Spleen (tissue), 11 donors: Measurements from ENCODE around the gene IQCE. TPM values are rescaled to one million over a fixed set of nuclear protein-coding genes. Genes with fewer than 3 reads are reported as not detected.
"Not testable (repeated sequence)": the region's sequence is repeated elsewhere in the genome, so short reads cannot be mapped to it uniquely, and the experiment has no call there.

Source experiments
- DNase-seq: peaks from one replicate; pipeline ENCODE4 v3.0.0-alpha.2; 2020
- H3K27ac ChIP-seq, 8 donors: fragments of 200-600 bp; sonication (generic) in 7 of 8; 1 replicate in 4 of 8; 2 replicates in 4 of 8; pipeline versions ENCODE4 v1.5.0 to v1.8.0; 2016 to 2021; ENCODE audit warnings: inconsistent platforms in 4 of 8, mild to moderate bottlenecking in 4 of 8, moderate library complexity in 1 of 8
- H3K27me3 ChIP-seq, 7 donors: fragments of 200-600 bp; sonication (generic) in 6 of 7; replicated peaks in 1 of 7; 1 replicate in 4 of 7; 2 replicates in 3 of 7; pipeline versions ENCODE4 v1.5.0 to v1.8.0; 2016 to 2021; ENCODE audit warnings: inconsistent platforms in 3 of 7, mild to moderate bottlenecking in 1 of 7
- H3K36me3 ChIP-seq, 6 donors: fragments of 200-600 bp; sonication (generic) in 5 of 6; 1 replicate in 4 of 6; 2 replicates in 2 of 6; pipeline versions ENCODE4 v1.5.0 to v1.8.0; 2016 to 2021; ENCODE audit warnings: inconsistent platforms in 2 of 6
- H3K4me1 ChIP-seq, 6 donors: fragments of 200-600 bp; sonication (generic) in 5 of 6; 1 replicate in 3 of 6; 2 replicates in 3 of 6; pipeline versions ENCODE4 v1.5.0 to v1.8.0; 2016 to 2021; ENCODE audit warnings: inconsistent platforms in 3 of 6
- H3K4me3 ChIP-seq, 8 donors: fragments of 200-600 bp; sonication (generic) in 7 of 8; 1 replicate in 4 of 8; 2 replicates in 4 of 8; pipeline versions ENCODE4 v1.5.0 to v1.8.0; 2016 to 2021; ENCODE audit warnings: inconsistent platforms in 4 of 8, mild to moderate bottlenecking in 4 of 8, moderate library complexity in 2 of 8
- H3K9me3 ChIP-seq, 8 donors: fragments of 200-600 bp; sonication (generic) in 7 of 8; 1 replicate in 4 of 8; 2 replicates in 4 of 8; pipeline versions ENCODE4 v1.5.0 to v1.8.0; 2016 to 2021; ENCODE audit warnings: inconsistent platforms in 4 of 8
- POLR2A ChIP-seq, 3 donors: fragments of 450-650 bp; IDR thresholded peaks; one replicate each; pipeline ENCODE4 v1.5.1; 2017; ENCODE audit warnings: antibody characterized with exemption in 3 of 3, mild to moderate bottlenecking in 1 of 3
- POLR2AphosphoS5 ChIP-seq, 3 donors: sonication (generic); formaldehyde crosslinking; IDR thresholded peaks; one replicate each; pipeline ENCODE4 v1.5.1; 2017; ENCODE audit warnings: antibody characterized with exemption in 3 of 3
- WGBS, 5 donors: extraction: QIAGEN DNeasy Blood & Tissue Kit in 3 of 5; methylation state at CpG; one replicate each; pipeline versions ENCODE4 v1.1.5 to v1.1.7; 2013 to 2018; 5-methylcytosine and 5-hydroxymethylcytosine counted together
- intact Hi-C: fragments of 100-400 bp; cut with DNase I; formaldehyde crosslinking; loops from one replicate; pipeline ENCODE4 v1.15.0; 2023; ENCODE audit warnings: low total_unique reads
- polyA plus RNA-seq, 3 donors: library from polyadenylated mRNA; stranded (reverse); fragments of 200-250 nt; gene quantifications; one replicate each; pipeline ENCODE4 v1.2.1, GENCODE V29; 2013
- total RNA-seq, 7 donors: library from RNA; depleted of rRNA in 3 of 7; stranded (reverse); fragments of >200 nt in 3 of 7; fragmentation: NEBNext Ultra II Directional in 4 of 7; extraction: Animal tissue kit (Norgen Biotek cat#: 25700) in 4 of 7; gene quantifications; one replicate each; pipeline versions ENCODE4 v1.1.0 to v1.2.1, GENCODE V29; 2016 to 2021
- TF ChIP-seq, protein P1 (sequence below), 11 experiments: fragments of 200-600 bp in 7 of 11; fragments of 450-650 bp in 4 of 11; sonication (generic) in 4 of 11; IDR thresholded peaks in 8 of 11; conservative IDR thresholded peaks in 3 of 11; 1 replicate in 7 of 11; 2 replicates in 4 of 11; pipeline versions ENCODE4 v1.4.0 to v1.8.0; 2016 to 2021; ENCODE audit warnings: antibody characterized with exemption in 11 of 11, inconsistent platforms in 4 of 11, mild to moderate bottlenecking in 1 of 11
- donor health status: healthy with polysubstance abuse.
- donor health status: DM: no; HTN: no; CAD: no; lungs with moderate emphysema.
- donor health status: DM: no; HTN: no; CAD: no.
- donor health status: Bipolar disorder and iron deficiency.
- donor health status: healthy.
- donor health status: DM: no; HTN: no; CAD: no.
- donor health status: DM: yes; HTN: yes; CAD: no.

Gene IQCE
- total and polyA plus RNA-seq, 10 donors = 1.2 to 17.1 (median 11.4) TPM

DNA sequence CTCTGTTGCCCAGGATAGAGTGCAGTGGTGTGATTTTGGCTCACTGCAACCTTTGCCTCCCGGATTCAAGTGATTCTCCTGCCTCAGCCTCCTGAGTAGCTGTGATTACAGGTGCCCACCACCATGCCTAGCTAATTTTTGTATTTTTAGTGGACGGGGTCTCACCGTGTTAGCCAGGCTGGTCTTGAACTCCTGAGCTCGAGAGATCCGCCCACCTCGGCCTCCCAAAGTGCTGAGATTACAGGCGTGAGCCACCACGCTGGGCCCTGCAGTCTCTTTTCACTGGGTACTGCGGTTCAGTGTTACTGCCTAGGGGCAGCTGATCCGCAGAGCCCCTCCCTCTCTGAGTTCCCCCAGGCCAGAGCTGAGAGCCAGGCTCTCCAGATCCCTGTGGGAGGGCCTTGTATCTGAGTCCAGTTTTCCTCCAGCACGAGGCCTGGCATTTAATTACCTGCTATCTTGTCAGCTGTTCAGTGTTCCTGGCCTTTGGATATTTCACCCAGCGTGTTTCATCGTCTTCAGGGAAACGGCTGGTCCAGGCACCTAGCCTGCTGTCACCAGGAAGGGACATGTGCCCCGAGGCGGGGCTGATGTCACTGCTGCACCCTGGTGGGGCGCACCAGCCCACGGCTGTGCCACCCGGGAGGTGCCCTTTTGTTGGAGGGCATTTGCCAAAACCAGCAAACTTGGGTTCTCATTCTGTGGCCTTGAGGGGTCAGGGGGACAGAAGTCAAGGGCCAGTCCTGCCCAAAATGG is 22.7 kb upstream of the IQCE start:
- H3K4me3 ChIP-seq, H3K27me3 ChIP-seq, intact Hi-C loops, H3K27ac ChIP-seq, H3K9me3 ChIP-seq: not testable (repeated sequence)
- WGBS, 5 donors = 73 to 90% (median 85%) methylated on average over 9 to 19 of the region's 19 CpGs; no CpG with 5 or more reads in 1 of the 5 donors
- TF ChIP-seq POLR2AphosphoS5 (IDR thresholded peaks at IDR 0.05) = peak in 1 of 3 donors; percentile 49
- DNase-seq = peak; percentile 62
- H3K36me3 ChIP-seq = peaks cover 0 to 41% (median 31%) of the 10 kb centered on the region in 6 donors
- peaks cover under 1 to 12% (median 5%) of the 10 kb centered on the region in 6 donors for H3K4me1 ChIP-seq

DNA sequence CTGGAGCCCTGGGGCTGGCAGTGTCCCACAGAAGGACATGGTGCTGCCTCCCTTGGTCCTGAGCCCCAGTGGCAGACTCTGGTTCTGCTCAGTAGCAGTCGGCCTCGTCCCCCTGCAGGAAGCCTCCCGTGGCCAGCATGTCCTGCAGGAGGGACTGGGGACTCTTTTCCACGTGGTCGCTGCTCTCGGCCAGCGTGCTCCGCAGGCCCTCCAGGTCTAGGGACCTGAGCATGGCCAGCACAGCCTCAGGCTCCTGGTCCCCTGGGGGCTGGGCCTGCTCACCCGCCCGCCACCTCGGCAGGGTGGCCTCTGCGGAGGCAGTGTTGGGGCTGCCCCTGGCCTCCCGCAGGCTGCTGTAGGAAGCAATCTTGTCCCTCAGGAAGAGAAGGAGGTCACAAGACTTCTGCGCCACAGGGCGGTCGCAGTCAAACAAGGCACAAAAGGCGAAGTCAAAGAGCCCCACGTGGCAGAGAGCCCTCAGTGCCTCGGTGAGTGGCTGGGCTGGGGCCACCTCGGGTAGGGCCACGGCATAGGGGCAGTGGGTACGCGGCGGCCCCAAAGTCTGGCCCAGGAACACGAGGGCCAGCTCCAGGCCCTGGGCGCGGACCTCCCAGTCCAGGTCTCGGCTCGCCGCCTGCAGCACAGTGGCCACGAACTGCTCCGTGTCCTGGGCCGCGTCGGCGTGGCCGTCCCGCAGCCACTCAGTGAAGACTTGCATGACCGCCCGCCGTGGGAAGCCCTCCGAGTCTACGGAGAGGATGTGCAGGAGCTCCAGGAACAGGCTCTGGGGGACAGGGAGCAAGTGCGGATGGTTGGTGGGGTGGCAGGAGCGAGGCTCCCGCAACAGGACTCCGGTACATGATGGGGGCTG is 20.6 kb upstream of the IQCE start:
- TF ChIP-seq, protein P1, sequence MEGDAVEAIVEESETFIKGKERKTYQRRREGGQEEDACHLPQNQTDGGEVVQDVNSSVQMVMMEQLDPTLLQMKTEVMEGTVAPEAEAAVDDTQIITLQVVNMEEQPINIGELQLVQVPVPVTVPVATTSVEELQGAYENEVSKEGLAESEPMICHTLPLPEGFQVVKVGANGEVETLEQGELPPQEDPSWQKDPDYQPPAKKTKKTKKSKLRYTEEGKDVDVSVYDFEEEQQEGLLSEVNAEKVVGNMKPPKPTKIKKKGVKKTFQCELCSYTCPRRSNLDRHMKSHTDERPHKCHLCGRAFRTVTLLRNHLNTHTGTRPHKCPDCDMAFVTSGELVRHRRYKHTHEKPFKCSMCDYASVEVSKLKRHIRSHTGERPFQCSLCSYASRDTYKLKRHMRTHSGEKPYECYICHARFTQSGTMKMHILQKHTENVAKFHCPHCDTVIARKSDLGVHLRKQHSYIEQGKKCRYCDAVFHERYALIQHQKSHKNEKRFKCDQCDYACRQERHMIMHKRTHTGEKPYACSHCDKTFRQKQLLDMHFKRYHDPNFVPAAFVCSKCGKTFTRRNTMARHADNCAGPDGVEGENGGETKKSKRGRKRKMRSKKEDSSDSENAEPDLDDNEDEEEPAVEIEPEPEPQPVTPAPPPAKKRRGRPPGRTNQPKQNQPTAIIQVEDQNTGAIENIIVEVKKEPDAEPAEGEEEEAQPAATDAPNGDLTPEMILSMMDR (IDR thresholded peaks at IDR 0.05 in 8 of 11, conservative IDR thresholded peaks at IDR 0.05 in 3 of 11) = no peak
- peak; percentile 4 to 65 (median 20) for TF ChIP-seq POLR2AphosphoS5 (IDR thresholded peaks at IDR 0.05)
- H3K27ac ChIP-seq = no peak overlapping the region
- H3K9me3 ChIP-seq = no peaks in the 10 kb centered on the region
- intact Hi-C loops = no loop called here
- 89 to 95% (median 91%) methylated on average over 27 to 47 of the region's 47 CpGs for WGBS, 5 donors
- H3K36me3 ChIP-seq = peaks cover 0 to 63% (median 52%) of the 10 kb centered on the region in 6 donors
- H3K4me3 ChIP-seq = no peak overlapping the region
- peak; percentile 75 for DNase-seq
- peaks cover 0 to 3% (median under 1%) of the 10 kb centered on the region in 6 donors for H3K4me1 ChIP-seq
- no peaks in the 10 kb centered on the region for H3K27me3 ChIP-seq

DNA sequence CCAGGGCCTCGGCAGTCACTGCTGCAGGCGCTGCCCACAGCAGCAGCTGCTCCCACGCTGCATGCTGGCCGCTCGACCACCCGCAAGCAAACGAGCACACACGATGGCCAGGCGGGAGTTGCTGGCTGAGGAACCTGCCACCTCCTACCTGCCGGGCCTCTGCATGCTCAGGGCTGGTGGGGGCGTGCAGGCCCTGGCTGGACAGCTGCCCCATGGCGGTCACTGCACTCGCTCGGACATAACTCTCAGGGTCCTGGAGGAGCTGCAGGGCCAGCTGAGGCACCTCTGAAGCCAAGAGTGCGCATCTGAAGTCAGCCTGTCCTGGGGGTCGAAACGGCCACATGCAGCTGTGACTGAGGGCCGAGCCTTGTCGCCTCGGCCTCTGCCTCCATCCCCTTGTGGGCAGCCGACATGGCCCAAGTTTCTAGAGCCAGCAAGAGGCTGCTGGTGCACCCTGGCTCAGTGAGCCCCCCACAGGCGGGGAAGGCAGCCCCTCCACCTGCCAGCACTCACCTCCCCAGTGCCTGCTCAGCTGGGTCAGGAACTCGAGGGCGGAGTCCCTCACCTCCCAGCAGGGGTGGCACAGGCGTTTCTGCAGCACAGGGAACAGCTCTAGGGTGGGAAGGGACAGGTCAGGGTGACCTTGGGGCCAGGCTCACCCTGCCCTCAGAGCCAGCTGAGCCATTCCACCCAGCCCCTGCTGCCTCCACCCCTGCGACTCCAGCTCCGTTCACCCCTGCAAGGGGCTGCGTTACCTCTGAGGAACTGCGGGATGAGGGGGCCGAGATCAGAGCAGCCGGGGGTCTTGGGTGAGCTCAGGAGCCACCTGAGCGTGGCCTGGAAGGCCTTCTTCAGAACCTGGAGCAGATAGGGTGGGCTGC is 19.5 kb upstream of the IQCE start:
- peak; percentile 71 for DNase-seq
- H3K4me1 ChIP-seq = peaks cover 0 to 13% (median 7%) of the 10 kb centered on the region in 6 donors
- no peaks in the 10 kb centered on the region for H3K9me3 ChIP-seq
- intact Hi-C loops = no loop called here
- H3K27me3 ChIP-seq = no peaks in the 10 kb centered on the region
- H3K27ac ChIP-seq = no peak overlapping the region
- 91 to 95% (median 93%) methylated on average over 7 to 32 of the region's 32 CpGs for WGBS, 5 donors
- peaks cover 0 to 73% (median 59%) of the 10 kb centered on the region in 6 donors for H3K36me3 ChIP-seq
- TF ChIP-seq POLR2AphosphoS5 (IDR thresholded peaks at IDR 0.05) = peak in 1 of 3 donors; percentile 58
- TF ChIP-seq, protein P1 (IDR thresholded peaks at IDR 0.05 in 8 of 11, conservative IDR thresholded peaks at IDR 0.05 in 3 of 11) = no peak
- H3K4me3 ChIP-seq = no peak overlapping the region

DNA sequence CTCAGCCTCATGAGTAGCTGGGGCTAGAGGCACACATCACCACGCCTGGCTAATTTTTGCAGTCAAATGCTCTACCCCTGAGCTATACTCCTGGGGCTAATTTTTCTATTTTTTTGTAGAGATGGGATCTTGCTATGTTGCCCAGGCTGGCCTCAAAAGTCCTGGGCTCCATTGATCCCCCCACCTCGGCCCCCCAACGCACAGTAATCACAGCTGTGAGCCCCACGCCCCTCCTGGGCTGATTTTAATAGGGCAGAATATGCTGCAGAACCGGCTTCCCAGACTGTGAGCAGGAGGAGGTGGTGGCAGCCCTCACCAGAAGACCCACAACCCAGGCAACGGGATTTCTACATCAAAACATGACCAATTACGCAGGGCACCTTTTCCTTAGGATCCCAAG is 18.6 kb upstream of the IQCE start:
- Histone ChIP-seq H3K4me1 (peaks cover 0 to 20% (median 10%) of the 10 kb centered on the region in 6 donors), H3K27me3 (no peaks in the 10 kb centered on the region), H3K27ac (no peak overlapping the region), H3K9me3 (no peaks in the 10 kb centered on the region), H3K36me3 (peaks cover 0 to 82% (median 65%) of the 10 kb centered on the region in 6 donors), H3K4me3 (no peak overlapping the region)
- TF ChIP-seq POLR2AphosphoS5 (IDR thresholded peaks at IDR 0.05) (no peak), POLR2A (IDR thresholded peaks at IDR 0.05) (no peak)
- TF ChIP-seq, protein P1 (IDR thresholded peaks at IDR 0.05 in 8 of 11, conservative IDR thresholded peaks at IDR 0.05 in 3 of 11) = no peak
- WGBS, 5 donors = 93 to 97% (median 95%) methylated on average over 4 to 7 of the region's 7 CpGs
- intact Hi-C loops = no loop called here
- DNase-seq = no peak
